Tibial nerve (tissue), 3 donors: Measurements from ENCODE around the gene GAN.

Experiments
- CTCF ChIP-seq, 5 experiments: fragments of 200-600 bp in 3 of 5; fragments of 450-650 bp in 2 of 5; sonication (generic) in 3 of 5; IDR thresholded peaks; one replicate each; pipeline ENCODE4 v1.5.1; 2016 to 2019; ENCODE audit warnings: antibody characterized with exemption in 5 of 5, mild to moderate bottlenecking in 3 of 5, moderate library complexity in 2 of 5
- POLR2A ChIP-seq, 2 donors: fragments of 450-650 bp; IDR thresholded peaks; one replicate each; pipeline ENCODE4 v1.6.1; 2017; ENCODE audit warnings: antibody characterized with exemption in 2 of 2, mild to moderate bottlenecking in 2 of 2, moderate library complexity in 2 of 2

GRCh38 chr16:81357711-81358260, 43.0 kb downstream of the GAN start:
- TF ChIP-seq CTCF (IDR thresholded peaks at IDR 0.05) (no peak), POLR2A (IDR thresholded peaks at IDR 0.05) (no peak)
